Neural cell (in vitro differentiated cells): ENCODE data around the gene EXPH5. TPM values are rescaled to one million over a fixed set of nuclear protein-coding genes. Genes with fewer than 3 reads are reported as not detected.

ENCODE experiments used
- H2AFZ ChIP-seq: fragments of 200-600, 300-800 bp; sonication (generic), shearing (Covaris generic); 2 replicates; pipeline ENCODE4 v1.6.0; 2014; ENCODE audit warnings: low read depth, mild to moderate bottlenecking, antibody characterized with exemption, low read length, moderate library complexity
- H3F3A ChIP-seq: fragments of 200-600 bp; shearing (Covaris generic); 2 replicates; pipeline ENCODE4 v1.6.1; 2016; ENCODE audit warnings: mild to moderate bottlenecking, moderate library complexity, mixed read lengths, antibody characterized with exemption, low read length; ENCODE audit not compliant: insufficient read depth, poor library complexity, severe bottlenecking
- H3K27ac ChIP-seq: fragments of 200-600, 300-800 bp; sonication (generic), shearing (Covaris generic); 2 replicates; pipeline ENCODE4 v1.5.1; 2014; ENCODE audit warnings: mild to moderate bottlenecking, low read length, moderate library complexity
- H3K27me3 ChIP-seq: fragments of 300-800, 200-600 bp; sonication (generic), shearing (Covaris generic); 2 replicates; pipeline ENCODE4 v1.6.0; 2014; ENCODE audit warnings: mild to moderate bottlenecking, low read depth, low read length, moderate library complexity; ENCODE audit not compliant: insufficient read depth
- H3K36me3 ChIP-seq: fragments of 300-800, 200-600 bp; sonication (generic), shearing (Covaris generic); 2 replicates; pipeline ENCODE4 v1.5.1; 2014; ENCODE audit warnings: mild to moderate bottlenecking, antibody characterized with exemption, low read length, moderate library complexity; ENCODE audit not compliant: insufficient read depth
- H3K4me2 ChIP-seq: fragments of 300-800, 200-600 bp; sonication (generic), shearing (Covaris generic); 2 replicates; pipeline ENCODE4 v1.6.0; 2014; ENCODE audit warnings: mild to moderate bottlenecking, low read length
- H3K4me3 ChIP-seq: fragments of 300-800, 200-600 bp; sonication (generic), shearing (Covaris generic); 2 replicates; pipeline ENCODE4 v1.5.1; 2014; ENCODE audit warnings: mild to moderate bottlenecking, low read length, moderate library complexity
- H3K79me2 ChIP-seq: fragments of 200-600 bp; shearing (Covaris generic); replicated peaks from 2 replicates; pipeline ENCODE4 v1.6.0; 2014; ENCODE audit warnings: mild to moderate bottlenecking, low read length, moderate library complexity; ENCODE audit not compliant: insufficient read depth
- H3K9ac ChIP-seq: fragments of 300-800, 200-600 bp; sonication (generic), shearing (Covaris generic); 2 replicates; pipeline ENCODE4 v1.6.1; 2016; ENCODE audit warnings: mild to moderate bottlenecking, low read length, mixed read lengths
- H3K9me2 ChIP-seq: fragments of 200-600 bp; shearing (Covaris generic); 2 replicates; pipeline ENCODE4 v1.6.1; 2016; ENCODE audit warnings: mild to moderate bottlenecking, low read length, mixed read lengths; ENCODE audit not compliant: insufficient read depth
- H3K9me3 ChIP-seq: fragments of 200-600, 300-800 bp; sonication (generic), shearing (Covaris generic); 2 replicates; pipeline ENCODE4 v1.6.1; 2016; ENCODE audit warnings: mild to moderate bottlenecking, mixed run types, low read length, moderate library complexity, mixed read lengths
- H4K20me1 ChIP-seq: fragments of 200-600 bp; shearing (Covaris generic); 2 replicates; pipeline ENCODE4 v1.6.1; 2016; ENCODE audit warnings: mild to moderate bottlenecking, mixed run types; ENCODE audit not compliant: insufficient read depth
- CTCF ChIP-seq: fragments of 450-650 bp; IDR thresholded peaks from 2 replicates; pipeline ENCODE4 v1.5.1; 2014; ENCODE audit warnings: antibody characterized with exemption, mild to moderate bottlenecking, moderate library complexity; ENCODE audit not compliant: poor library complexity, severe bottlenecking
- EP300 ChIP-seq: fragments of 450-650 bp; conservative IDR thresholded peaks from 2 replicates; pipeline ENCODE4 v1.6.1; 2014; ENCODE audit warnings: antibody characterized with exemption, mild to moderate bottlenecking, moderate library complexity; ENCODE audit not compliant: poor library complexity, severe bottlenecking
- EZH2 ChIP-seq: fragments of 200-600, 300-800 bp; shearing (Covaris generic), sonication (generic); IDR thresholded peaks from 2 replicates; pipeline ENCODE4 v1.6.1; 2014; ENCODE audit warnings: antibody characterized with exemption, low read length, borderline replicate concordance, mild to moderate bottlenecking; ENCODE audit not compliant: insufficient read depth, poor library complexity, severe bottlenecking
- MXI1 ChIP-seq: fragments of 450-650 bp; conservative IDR thresholded peaks from 2 replicates; pipeline ENCODE4 v1.6.1; 2014; ENCODE audit warnings: antibody characterized with exemption, mild to moderate bottlenecking; ENCODE audit not compliant: poor library complexity, severe bottlenecking
- POLR2AphosphoS5 ChIP-seq: IDR thresholded peaks from 2 replicates; pipeline ENCODE4 v1.6.1; 2012
- RAD21 ChIP-seq: fragments of 450-650 bp; conservative IDR thresholded peaks from 2 replicates; pipeline ENCODE4 v1.6.1; 2014; ENCODE audit warnings: antibody characterized with exemption, mild to moderate bottlenecking, moderate library complexity
- REST ChIP-seq: IDR thresholded peaks from 2 replicates; pipeline ENCODE4 v1.6.1; 2012; ENCODE audit warnings: borderline replicate concordance
- SMC3 ChIP-seq: fragments of 450-650 bp; conservative IDR thresholded peaks from 2 replicates; pipeline ENCODE4 v1.6.1; 2014; ENCODE audit warnings: antibody characterized with exemption, mild to moderate bottlenecking, moderate library complexity; ENCODE audit not compliant: poor library complexity
- TAF1 ChIP-seq: IDR thresholded peaks from 2 replicates; pipeline ENCODE4 v1.6.1; 2012; ENCODE audit warnings: low read depth
- polyA plus RNA-seq: library from polyadenylated mRNA; depleted of rRNA; stranded (reverse); fragments of >200 nt; gene quantifications from 2 replicates; pipeline ENCODE4 v1.2.3, GENCODE V29; 2014

EXPH5 gene
- polyA plus RNA-seq, 1 donor from 2014 or later, result not detected

GRCh38 chr11:108501396-108501795 is 92.2 kb downstream of the EXPH5 start:
- Histone ChIP-seq H2AFZ (no peak overlapping the region), H3K9me3 (no peaks in the 10 kb centered on the region), H4K20me1 (no peaks in the 10 kb centered on the region), H3K9ac (no peak overlapping the region), H3K9me2 (no peaks in the 10 kb centered on the region), H3K27me3 (peaks cover 19% of the 10 kb centered on the region), H3F3A (no peaks in the 10 kb centered on the region), H3K27ac (no peak overlapping the region), H3K79me2 (no peaks in the 10 kb centered on the region), H3K36me3 (no peaks in the 10 kb centered on the region), H3K4me3 (no peak overlapping the region), H3K4me2 (no peak overlapping the region)
- TF ChIP-seq EP300 (no peak), MXI1 (no peak), RAD21 (no peak), POLR2AphosphoS5 (no peak), TAF1 (no peak), REST (no peak), CTCF (no peak), EZH2 (no peak)

- Histone ChIP-seq H3K27me3 (peaks cover 19% of the 10 kb centered on the region), H3K4me3 (no peak overlapping the region), H3F3A (no peaks in the 10 kb centered on the region), H3K36me3 (no peaks in the 10 kb centered on the region), H3K9me2 (no peaks in the 10 kb centered on the region), H3K27ac (no peak overlapping the region), H3K79me2 (no peaks in the 10 kb centered on the region), H4K20me1 (no peaks in the 10 kb centered on the region), H3K4me2 (no peak overlapping the region), H2AFZ (no peak overlapping the region), H3K9me3 (no peaks in the 10 kb centered on the region), H3K9ac (no peak overlapping the region)
- TF ChIP-seq RAD21, result no peak
Measured at GRCh38 chr11:108500721-108501120, 92.8 kb downstream of the EXPH5 start.

- H3K9me3 ChIP-seq, result no peaks in the 10 kb centered on the region
- TF ChIP-seq RAD21 (no peak), EP300 (no peak), TAF1 (no peak), SMC3 (no peak)
- no peaks in the 10 kb centered on the region for H3K36me3 ChIP-seq
- H3K9me2 ChIP-seq, result no peaks in the 10 kb centered on the region
- no peaks in the 10 kb centered on the region for H4K20me1 ChIP-seq
- H2AFZ ChIP-seq, result no peak overlapping the region
- no peak overlapping the region for H3K9ac ChIP-seq
- H3F3A ChIP-seq, result no peaks in the 10 kb centered on the region
- no peak overlapping the region for H3K27ac ChIP-seq
- H3K4me2 ChIP-seq, result no peak overlapping the region
- H3K79me2 ChIP-seq, result no peaks in the 10 kb centered on the region
- no peak overlapping the region for H3K4me3 ChIP-seq
- peaks cover 19% of the 10 kb centered on the region for H3K27me3 ChIP-seq
Measured at GRCh38 chr11:108500169-108500568, 93.4 kb downstream of the EXPH5 start.
